Gastroesophageal sphincter (tissue), 3 donors: ENCODE measurements around the gene DNAI2.

Source experiments
- CTCF ChIP-seq, 4 experiments: fragments of 200-600 bp in 2 of 4; fragments of 450-650 bp in 2 of 4; sonication (generic) in 1 of 4; IDR thresholded peaks; one replicate each; pipeline ENCODE4 v1.5.1; 2017 to 2019; ENCODE audit warnings: antibody characterized with exemption in 4 of 4, mild to moderate bottlenecking in 2 of 4, moderate library complexity in 2 of 4
- POLR2A ChIP-seq, 2 donors: fragments of 450-650 bp; IDR thresholded peaks; one replicate each; pipeline ENCODE4 v1.6.1; 2017; ENCODE audit warnings: antibody characterized with exemption in 2 of 2, mild to moderate bottlenecking in 2 of 2, moderate library complexity in 1 of 2

DNA sequence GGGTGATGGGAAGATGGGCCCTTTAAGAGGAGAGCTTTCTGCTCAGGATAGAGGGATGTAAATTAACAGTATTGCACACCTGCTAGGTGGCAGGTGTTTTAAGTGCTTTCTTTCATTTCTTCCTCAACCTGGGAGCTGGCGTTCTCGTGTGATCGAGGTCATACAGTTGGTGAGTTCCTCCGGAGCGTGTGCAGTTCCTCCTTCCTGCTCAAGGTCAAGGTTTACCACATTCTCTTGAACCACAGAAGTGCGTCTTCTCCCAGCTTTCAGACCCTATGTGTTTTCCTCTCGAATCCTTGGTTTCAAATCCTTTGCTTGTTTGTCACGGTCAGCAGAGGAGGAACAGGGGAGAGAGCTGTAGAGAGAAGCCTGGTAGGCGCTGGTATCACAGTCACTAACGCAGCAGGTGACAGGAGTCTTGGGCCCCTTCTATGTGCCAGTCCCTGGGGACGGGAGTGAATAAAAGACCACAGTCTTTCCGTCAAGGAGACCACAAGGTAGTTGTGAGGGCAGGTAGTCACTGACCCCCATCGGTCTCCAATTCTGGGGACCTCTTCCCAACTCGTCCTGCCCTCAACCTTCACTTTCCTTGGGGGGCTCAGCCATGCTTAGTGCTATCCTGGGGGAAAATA is 791 bp downstream of the DNAI2 start:
- TF ChIP-seq CTCF (IDR thresholded peaks at IDR 0.05) (no peak), POLR2A (IDR thresholded peaks at IDR 0.05) (no peak)
